GM23338 (cell line): ENCODE results near the gene IL22. TPM values are rescaled to one million over a fixed set of nuclear protein-coding genes. Genes with fewer than 3 reads are reported as not detected.

Experiments
- ATAC-seq: fragments of 200-7000 bp; cut with Tn5 transposase; 3 replicates; pipeline ENCODE4 v1.9.1; 2020
- DNase-seq: peaks from one replicate; pipeline ENCODE4 v3.0.0-alpha.2; 2015; ENCODE audit warnings: low spot score
- H2AFZ ChIP-seq: fragments of 200-600 bp; sonication (generic); 2 replicates; pipeline ENCODE4 v1.8.0; 2016; ENCODE audit warnings: antibody characterized with exemption, mild to moderate bottlenecking, moderate library complexity
- H3F3A ChIP-seq: fragments of 200-600 bp; sonication (generic); replicated peaks from 2 replicates; pipeline ENCODE4 v1.8.0; 2017; ENCODE audit warnings: antibody characterized with exemption, mixed run types, low read depth
- H3K27ac ChIP-seq: fragments of 200-600 bp; sonication (generic); 2 replicates; pipeline ENCODE4 v1.6.1; 2016; ENCODE audit warnings: low read depth
- H3K27me3 ChIP-seq: fragments of 200-600 bp; sonication (generic); 2 replicates; pipeline ENCODE4 v1.8.0; 2016; ENCODE audit warnings: mild to moderate bottlenecking, mixed run types, moderate library complexity; ENCODE audit not compliant: insufficient read depth
- H3K36me3 ChIP-seq: fragments of 200-600 bp; sonication (generic); 2 replicates; pipeline ENCODE4 v1.8.0; 2016; ENCODE audit warnings: mild to moderate bottlenecking; ENCODE audit not compliant: insufficient read depth
- H3K4me1 ChIP-seq: fragments of 200-600 bp; sonication (generic); 2 replicates; pipeline ENCODE4 v1.8.0; 2016; ENCODE audit warnings: mild to moderate bottlenecking, moderate library complexity; ENCODE audit not compliant: insufficient read depth
- H3K4me2 ChIP-seq: fragments of 200-600 bp; sonication (generic); 2 replicates; pipeline ENCODE4 v1.7.1; 2017; ENCODE audit warnings: mixed run types
- H3K4me3 ChIP-seq: fragments of 200-600 bp; sonication (generic); 2 replicates; pipeline ENCODE4 v1.6.1; 2016; ENCODE audit warnings: mixed run types
- H3K79me2 ChIP-seq: fragments of 200-600 bp; sonication (generic); replicated peaks from 2 replicates; pipeline ENCODE4 v1.8.0; 2017; ENCODE audit warnings: mild to moderate bottlenecking; ENCODE audit not compliant: insufficient read depth
- H3K9me2 ChIP-seq: fragments of 200-600 bp; sonication (generic); 2 replicates; pipeline ENCODE4 v1.8.0; 2017; ENCODE audit not compliant: insufficient read depth
- H4K20me1 ChIP-seq: fragments of 200-600 bp; sonication (generic); replicated peaks from 2 replicates; pipeline ENCODE4 v1.8.0; 2017; ENCODE audit warnings: mild to moderate bottlenecking; ENCODE audit not compliant: insufficient read depth
- H3K27ac Mint-ChIP-seq: 2 replicates; pipeline ENCODE4 v1.8.0; 2020; ENCODE audit warnings: inconsistent platforms, mild to moderate bottlenecking, moderate library complexity, mixed read lengths
- H3K27me3 Mint-ChIP-seq: 3 replicates; pipeline ENCODE4 v1.8.0; 2022; ENCODE audit warnings: low read depth, mild to moderate bottlenecking, moderate library complexity, mixed read lengths, inconsistent platforms; ENCODE audit not compliant: insufficient read depth, poor library complexity
- H3K36me3 Mint-ChIP-seq: 3 replicates; pipeline ENCODE4 v1.8.0; 2021; ENCODE audit warnings: low read depth, mild to moderate bottlenecking, inconsistent platforms, moderate library complexity, mixed read lengths
- H3K4me1 Mint-ChIP-seq: 3 replicates; pipeline ENCODE4 v1.8.0; 2020; ENCODE audit warnings: mild to moderate bottlenecking, inconsistent platforms, mixed read lengths
- H3K4me3 Mint-ChIP-seq: 3 replicates; pipeline ENCODE4 v1.8.0; 2021; ENCODE audit warnings: moderate library complexity, mild to moderate bottlenecking, inconsistent platforms, mixed read lengths
- H3K9me3 Mint-ChIP-seq: 3 replicates; pipeline ENCODE4 v1.8.0; 2020; ENCODE audit warnings: moderate library complexity, mild to moderate bottlenecking, inconsistent platforms, mixed read lengths
- ETS1 ChIP-seq: IDR thresholded peaks from 2 replicates; pipeline ENCODE4 v1.6.1; 2016; ENCODE audit warnings: antibody characterized with exemption
- EZH2 ChIP-seq: fragments of 200-600 bp; sonication (generic); IDR thresholded peaks from one replicate; pipeline ENCODE4 v1.8.0; 2017; ENCODE audit warnings: antibody characterized with exemption, mild to moderate bottlenecking, low read depth; ENCODE audit not compliant: unreplicated experiment
- EZH2phosphoT487 ChIP-seq: fragments of 200-600 bp; sonication (generic); IDR thresholded peaks from one replicate; pipeline ENCODE4 v1.8.1; 2018; ENCODE audit warnings: antibody characterized with exemption; ENCODE audit not compliant: unreplicated experiment
- JUNB ChIP-seq: IDR thresholded peaks from one replicate; pipeline ENCODE4 v1.6.1; 2016; ENCODE audit warnings: antibody characterized with exemption; ENCODE audit not compliant: unreplicated experiment
- NANOG ChIP-seq: IDR thresholded peaks from 2 replicates; pipeline ENCODE4 v1.6.1; 2016; ENCODE audit warnings: antibody characterized with exemption, borderline replicate concordance
- POLR2AphosphoS5 ChIP-seq: IDR thresholded peaks from 2 replicates; pipeline ENCODE4 v1.6.1; 2016; ENCODE audit warnings: antibody characterized with exemption, low read depth
- STAT1 ChIP-seq: IDR thresholded peaks from one replicate; pipeline ENCODE4 v1.6.1; 2016; ENCODE audit warnings: antibody characterized with exemption; ENCODE audit not compliant: unreplicated experiment
- ZNF114 ChIP-seq: fragments of 250-450 bp; sonication (Bioruptor Pico); IDR thresholded peaks from 2 replicates; pipeline ENCODE4 v1.5.0; 2020; ENCODE audit warnings: mild to moderate bottlenecking, moderate library complexity
- ZNF331 ChIP-seq: fragments of 250-450 bp; sonication (Bioruptor Pico); IDR thresholded peaks from 2 replicates; pipeline ENCODE4 v1.5.0; 2020; ENCODE audit warnings: low read depth, mild to moderate bottlenecking, moderate library complexity
- ZNF462 ChIP-seq: fragments of 250-450 bp; sonication (Bioruptor Pico); IDR thresholded peaks from 2 replicates; pipeline ENCODE4 v1.5.0; 2020; ENCODE audit warnings: mild to moderate bottlenecking, moderate library complexity
- polyA plus RNA-seq: library from polyadenylated mRNA; unstranded; fragments of >200 nt; fragmentation: Nextera tagmentation; extraction: Ambion mirVana; gene quantifications from 2 replicates; pipeline ENCODE4 v1.2.1, GENCODE V29; 2016
- total RNA-seq: library from RNA; depleted of rRNA; stranded (reverse); fragments of >200 nt; shearing (Covaris generic); gene quantifications from 2 replicates; pipeline ENCODE4 v1.2.3, GENCODE V29; 2014

IL22 gene
- total and polyA plus RNA-seq, 2 experiments from 2014 or later = not detected

GRCh38 chr12:68272732-68273131 is 19.3 kb upstream of the IL22 start:
- Histone ChIP-seq H3K27ac (no peak overlapping the region), H3K4me2 (no peak overlapping the region), H4K20me1 (no peaks in the 10 kb centered on the region), H3K4me3 (no peak overlapping the region), H3K27me3 (no peaks in the 10 kb centered on the region), H2AFZ (no peak overlapping the region), H3K4me1 (no peaks in the 10 kb centered on the region), H3F3A (no peaks in the 10 kb centered on the region), H3K9me2 (no peaks in the 10 kb centered on the region; the same call in 1 of the 2 replicates), H3K79me2 (no peaks in the 10 kb centered on the region), H3K36me3 (no peaks in the 10 kb centered on the region)
- H3K4me1 Mint-ChIP-seq = peaks cover 3% of the 10 kb centered on the region
- H3K27me3 Mint-ChIP-seq = no peaks in the 10 kb centered on the region
- DNase-seq = no peak
- TF ChIP-seq POLR2AphosphoS5 (no peak), JUNB (no peak), STAT1 (no peak)
- no peak for ATAC-seq
- no peaks in the 10 kb centered on the region for H3K9me3 Mint-ChIP-seq
- no peaks in the 10 kb centered on the region for H3K36me3 Mint-ChIP-seq
- H3K4me3 Mint-ChIP-seq = no peak overlapping the region
- H3K27ac Mint-ChIP-seq = no peak overlapping the region

GRCh38 chr12:68271346-68271745 is 17.9 kb upstream of the IL22 start:
- Mint-ChIP-seq H3K4me1 (no peaks in the 10 kb centered on the region), H3K27me3 (no peaks in the 10 kb centered on the region), H3K27ac (no peak overlapping the region), H3K9me3 (no peaks in the 10 kb centered on the region), H3K4me3 (no peak overlapping the region), H3K36me3 (no peaks in the 10 kb centered on the region)
- Histone ChIP-seq H3K36me3 (no peaks in the 10 kb centered on the region), H3K4me1 (no peaks in the 10 kb centered on the region), H3K79me2 (no peaks in the 10 kb centered on the region), H3K4me3 (no peak overlapping the region), H3K27me3 (no peaks in the 10 kb centered on the region), H3K27ac (no peak overlapping the region), H3K9me2 (peaks cover 6% of the 10 kb centered on the region; the same call in 1 of the 2 replicates), H4K20me1 (no peaks in the 10 kb centered on the region), H3F3A (no peaks in the 10 kb centered on the region), H2AFZ (no peak overlapping the region; the same call in 1 of the 2 replicates), H3K4me2 (no peak overlapping the region)
- no peak for DNase-seq
- TF ChIP-seq POLR2AphosphoS5 (no peak), ZNF331 (CRISPR knock-in tag) (no peak), EZH2phosphoT487 (no peak), EZH2 (no peak), ZNF114 (CRISPR knock-in tag) (no peak), ETS1 (no peak), NANOG (no peak), JUNB (no peak)
- no peak for ATAC-seq

DNA sequence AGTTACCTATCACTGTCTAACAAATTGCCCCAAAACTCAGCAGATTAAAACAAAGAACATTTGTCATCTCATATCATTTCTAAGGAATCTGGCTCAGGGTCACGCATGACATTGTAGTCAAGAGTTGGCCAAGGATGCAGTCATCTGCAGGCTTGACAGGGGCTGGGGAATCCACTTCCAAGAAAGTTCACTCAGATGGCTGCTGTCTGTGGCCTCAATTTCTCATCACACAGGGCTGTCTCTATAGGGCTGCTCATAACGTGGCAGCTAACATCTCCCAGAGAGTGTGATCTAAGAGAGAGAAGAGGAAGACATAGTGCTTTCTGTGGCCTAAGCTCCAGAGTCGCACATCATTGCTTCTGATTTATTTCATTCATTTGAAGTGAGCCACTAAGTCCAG is 17.0 kb upstream of the IL22 start:
- no peak overlapping the region for H3K4me2 ChIP-seq
- no peaks in the 10 kb centered on the region for H3K4me1 Mint-ChIP-seq
- H3K27ac Mint-ChIP-seq = no peak overlapping the region
- TF ChIP-seq EZH2 (no peak), ZNF462 (CRISPR knock-in tag) (no peak)

More for the DNA sequence above, 17.0 kb upstream of the IL22 start:
- Histone ChIP-seq H3K27me3 (no peaks in the 10 kb centered on the region), H3K4me3 (no peak overlapping the region), H3K79me2 (no peaks in the 10 kb centered on the region), H4K20me1 (no peaks in the 10 kb centered on the region), H3K9me2 (peaks cover 6% of the 10 kb centered on the region), H3K36me3 (no peaks in the 10 kb centered on the region), H3F3A (no peaks in the 10 kb centered on the region), H3K4me1 (no peaks in the 10 kb centered on the region), H3K27ac (no peak overlapping the region), H2AFZ (no peak overlapping the region)
- ATAC-seq (no peak), DNase-seq (no peak)
- Mint-ChIP-seq H3K36me3 (no peaks in the 10 kb centered on the region), H3K27me3 (no peaks in the 10 kb centered on the region), H3K4me3 (no peak overlapping the region), H3K9me3 (no peaks in the 10 kb centered on the region)
